ENCODE data around the gene CEP135. TPM values are rescaled to one million over a fixed set of nuclear protein-coding genes. Genes with fewer than 3 reads are reported as not detected.

The CEP135 gene
- total RNA-seq, 1 donor from 2014 or later: 30.2 TPM

GRCh38 chr4:55920571-55920970 is 28.2 kb upstream of the CEP135 start:
- no peak for DNase-seq
- CTCF ChIA-PET: no interaction called here
- POLR2A ChIA-PET: no interaction called here
- intact Hi-C loops (cut with micrococcal nuclease): no loop called here
- Mint-ChIP-seq H3K27me3 (no peaks in the 10 kb centered on the region), H3K4me3 (no peak overlapping the region), H3K4me1 (no peaks in the 10 kb centered on the region), H3K9me3 (no peaks in the 10 kb centered on the region), H3K27ac (no peak overlapping the region), H3K36me3 (ENCODE audit: low read depth) (no peaks in the 10 kb centered on the region)
- no peak for TF ChIP-seq CTCF (IDR thresholded peaks at IDR 0.05)
- ATAC-seq (ENCODE audit: low read depth): no peak

GRCh38 chr4:55921093-55921492 is 27.7 kb upstream of the CEP135 start:
- no peak for DNase-seq
- ATAC-seq (ENCODE audit: low read depth): no peak
- intact Hi-C loops (cut with micrococcal nuclease): no loop called here
- no peaks in the 10 kb centered on the region for H3K27me3 Mint-ChIP-seq
- POLR2A ChIA-PET: no interaction called here
- CTCF ChIA-PET: no interaction called here
- no peaks in the 10 kb centered on the region for H3K36me3 Mint-ChIP-seq (ENCODE audit: low read depth)
- peaks cover under 1% of the 10 kb centered on the region for H3K4me1 Mint-ChIP-seq
- no peak overlapping the region for H3K4me3 Mint-ChIP-seq
- H3K27ac Mint-ChIP-seq: no peak overlapping the region
- H3K9me3 Mint-ChIP-seq: no peaks in the 10 kb centered on the region
- no peak for TF ChIP-seq CTCF (IDR thresholded peaks at IDR 0.05)

- ATAC-seq (ENCODE audit: low read depth): no peak
These were observed 23.5 kb upstream of the CEP135 start for GRCh38 chr4:55925241-55925640.

GRCh38 chr4:55926610-55927009 is 22.1 kb upstream of the CEP135 start:
- peak overlapping the region; percentile 12 for H3K27ac Mint-ChIP-seq
- POLR2A ChIA-PET: no interaction called here

More at GRCh38 chr4:55925241-55925640, 23.5 kb upstream of the CEP135 start:
- no peak for TF ChIP-seq CTCF (IDR thresholded peaks at IDR 0.05)
- H3K4me3 Mint-ChIP-seq: no peak overlapping the region
- intact Hi-C loops (cut with micrococcal nuclease): no loop called here
- no peaks in the 10 kb centered on the region for H3K9me3 Mint-ChIP-seq
- CTCF ChIA-PET: no interaction called here
- H3K36me3 Mint-ChIP-seq (ENCODE audit: low read depth): no peaks in the 10 kb centered on the region
- POLR2A ChIA-PET: no interaction called here
- H3K27ac Mint-ChIP-seq: no peak overlapping the region
- no peaks in the 10 kb centered on the region for H3K27me3 Mint-ChIP-seq
- H3K4me1 Mint-ChIP-seq: peaks cover 15% of the 10 kb centered on the region
- no peak for DNase-seq

GRCh38 chr4:55927803-55928437 is 20.8 kb upstream of the CEP135 start:
- DNase-seq (no peak), ATAC-seq (ENCODE audit: low read depth) (no peak)
- Mint-ChIP-seq H3K9me3 (no peaks in the 10 kb centered on the region), H3K4me3 (no peak overlapping the region), H3K27me3 (no peaks in the 10 kb centered on the region), H3K36me3 (ENCODE audit: low read depth) (no peaks in the 10 kb centered on the region), H3K4me1 (peaks cover 17% of the 10 kb centered on the region), H3K27ac (no peak overlapping the region)
- ChIA-PET POLR2A (no interaction called here), CTCF (no interaction called here)
- intact Hi-C loops (cut with micrococcal nuclease): no loop called here
- no peak for TF ChIP-seq CTCF (IDR thresholded peaks at IDR 0.05)

More at GRCh38 chr4:55926610-55927009, 22.1 kb upstream of the CEP135 start:
- H3K36me3 Mint-ChIP-seq (ENCODE audit: low read depth): no peaks in the 10 kb centered on the region
- no peaks in the 10 kb centered on the region for H3K27me3 Mint-ChIP-seq
- peaks cover 17% of the 10 kb centered on the region for H3K4me1 Mint-ChIP-seq
- ATAC-seq (ENCODE audit: low read depth) (peak; percentile 52), DNase-seq (no peak)
- CTCF ChIA-PET: no interaction called here
- TF ChIP-seq CTCF (IDR thresholded peaks at IDR 0.05): no peak
- H3K9me3 Mint-ChIP-seq: no peaks in the 10 kb centered on the region
- intact Hi-C loops (cut with micrococcal nuclease): no loop called here
- H3K4me3 Mint-ChIP-seq: no peak overlapping the region

All from activated B cell treated with CpG ODN at 0.5 μM for 24 hours (primary cell).